Activated T-helper 1 cell treated with Interleukin-2 at 50 U/mL for 16 hours (primary cell): ENCODE results near the gene SLC6A6.
"Not testable (repeated sequence)": the region's sequence is repeated elsewhere in the genome, so short reads cannot be mapped to it uniquely, and the experiment has no call there.

Experiments used
- DNase-seq: peaks from one replicate; pipeline ENCODE4 v3.0.0-alpha.2; 2020; ENCODE audit warnings: low read depth

The SLC6A6 gene

GRCh38 chr3:14398797-14399106 is 3.7 kb upstream of the SLC6A6 start:
- no peak for DNase-seq

- no peak for DNase-seq
Measured at GRCh38 chr3:14401692-14402303, 608 bp upstream of the SLC6A6 start.

GRCh38 chr3:14403619-14404155 is 1.3 kb downstream of the SLC6A6 start:
- DNase-seq: no peak

GRCh38 chr3:14404186-14404585 is 1.8 kb downstream of the SLC6A6 start:
- no peak for DNase-seq

GRCh38 chr3:14404631-14405359 is 2.4 kb downstream of the SLC6A6 start:
- no peak for DNase-seq

- DNase-seq: no peak
Measured at GRCh38 chr3:14405360-14406238, 3.2 kb downstream of the SLC6A6 start.

- no peak for DNase-seq
Measured at GRCh38 chr3:14406336-14406735, 3.9 kb downstream of the SLC6A6 start.

GRCh38 chr3:14406766-14407165 is 4.4 kb downstream of the SLC6A6 start:
- DNase-seq: no peak

- no peak for DNase-seq
Measured at GRCh38 chr3:14407203-14407602, 4.8 kb downstream of the SLC6A6 start.

- DNase-seq: not testable (repeated sequence)
Measured at GRCh38 chr3:14409779-14410063, 7.3 kb downstream of the SLC6A6 start.

- no peak for DNase-seq
Measured at GRCh38 chr3:14410106-14410502, 7.7 kb downstream of the SLC6A6 start.

- no peak for DNase-seq
Measured at GRCh38 chr3:14410503-14411165, 8.2 kb downstream of the SLC6A6 start.

- DNase-seq: no peak
Measured at GRCh38 chr3:14411166-14411526, 8.7 kb downstream of the SLC6A6 start.

- DNase-seq: no peak
Measured at GRCh38 chr3:14411988-14412387, 9.6 kb downstream of the SLC6A6 start.

GRCh38 chr3:14412831-14413380 is 10.5 kb downstream of the SLC6A6 start:
- DNase-seq: no peak

GRCh38 chr3:14413381-14414071 is 11.1 kb downstream of the SLC6A6 start:
- DNase-seq: no peak

- DNase-seq: no peak
Measured at GRCh38 chr3:14414846-14415464, 12.5 kb downstream of the SLC6A6 start.

- DNase-seq: no peak
Measured at GRCh38 chr3:14415501-14415900, 13.1 kb downstream of the SLC6A6 start.

GRCh38 chr3:14416453-14416852 is 14.0 kb downstream of the SLC6A6 start:
- no peak for DNase-seq

- DNase-seq: no peak
Measured at GRCh38 chr3:14418296-14419250, 16.2 kb downstream of the SLC6A6 start.
